ENCODE results near the gene SLC51A.
A peak's percentile ranks its signal among the peaks of the same experiment; 100 is the strongest.
"Not testable (repeated sequence)": the region's sequence is repeated elsewhere in the genome, so short reads cannot be mapped to it uniquely, and the experiment has no call there.

The SLC51A gene

GRCh38 chr3:196240424-196240823 lies 24.1 kb downstream of the SLC51A start:
- no peaks in the 10 kb centered on the region for H3K27me3 Mint-ChIP-seq
- H3K4me1 Mint-ChIP-seq = no peaks in the 10 kb centered on the region
- H3K9me3 Mint-ChIP-seq = no peaks in the 10 kb centered on the region
- no peak overlapping the region for H3K27ac Mint-ChIP-seq
- H3K4me3 Mint-ChIP-seq = no peak overlapping the region
- peaks cover 5% of the 10 kb centered on the region for H3K36me3 Mint-ChIP-seq

GRCh38 chr3:196241704-196242103 lies 25.4 kb downstream of the SLC51A start:
- no peaks in the 10 kb centered on the region for H3K9me3 Mint-ChIP-seq
- H3K4me1 Mint-ChIP-seq = no peaks in the 10 kb centered on the region
- H3K27me3 Mint-ChIP-seq = no peaks in the 10 kb centered on the region
- H3K4me3 Mint-ChIP-seq = no peak overlapping the region
- H3K27ac Mint-ChIP-seq = no peak overlapping the region
- peaks cover 9% of the 10 kb centered on the region for H3K36me3 Mint-ChIP-seq

- H3K4me1 Mint-ChIP-seq, H3K27ac Mint-ChIP-seq, H3K4me3 Mint-ChIP-seq, H3K27me3 Mint-ChIP-seq, H3K9me3 Mint-ChIP-seq: not testable (repeated sequence)
- H3K36me3 Mint-ChIP-seq = peaks cover 12% of the 10 kb centered on the region
These were observed 27.8 kb downstream of the SLC51A start for GRCh38 chr3:196244166-196244565.

DNA sequence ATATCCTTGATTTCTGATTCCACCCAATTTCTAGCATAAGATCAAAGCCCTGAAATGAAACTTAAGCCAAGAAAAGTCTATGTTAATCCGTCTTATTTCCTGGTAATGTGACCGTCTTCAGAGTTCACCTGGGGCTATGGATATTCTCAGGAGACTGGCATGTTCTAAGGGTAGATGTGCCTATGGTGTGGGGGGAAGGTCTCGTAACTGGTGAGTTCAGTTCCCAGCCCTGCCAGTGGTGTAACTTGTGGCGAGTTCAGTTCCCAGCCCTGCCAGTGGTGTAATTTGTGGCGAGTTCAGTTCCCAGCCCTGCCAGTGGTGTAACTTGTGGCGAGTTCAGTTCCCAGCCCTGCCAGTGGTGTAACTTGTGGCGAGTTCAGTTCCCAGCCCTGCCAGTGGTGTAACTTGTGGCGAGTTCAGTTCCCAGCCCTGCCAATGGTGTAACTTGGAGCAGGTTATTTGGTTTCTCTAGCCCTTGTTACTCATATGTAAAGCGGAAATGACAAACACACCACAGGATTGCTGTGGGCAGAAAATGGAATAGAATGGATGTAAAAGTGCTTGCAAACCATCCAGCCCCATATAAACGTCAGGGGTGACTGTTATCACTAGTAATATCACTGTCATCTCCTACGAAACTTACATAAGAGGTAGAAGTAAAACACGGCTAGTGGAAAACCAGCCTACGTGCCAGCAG lies 30.4 kb downstream of the SLC51A start:
- Mint-ChIP-seq H3K4me3 (no peak overlapping the region), H3K27ac (no peak overlapping the region), H3K36me3 (peaks cover 9% of the 10 kb centered on the region), H3K4me1 (no peaks in the 10 kb centered on the region), H3K27me3 (no peaks in the 10 kb centered on the region), H3K9me3 (no peaks in the 10 kb centered on the region)

DNA sequence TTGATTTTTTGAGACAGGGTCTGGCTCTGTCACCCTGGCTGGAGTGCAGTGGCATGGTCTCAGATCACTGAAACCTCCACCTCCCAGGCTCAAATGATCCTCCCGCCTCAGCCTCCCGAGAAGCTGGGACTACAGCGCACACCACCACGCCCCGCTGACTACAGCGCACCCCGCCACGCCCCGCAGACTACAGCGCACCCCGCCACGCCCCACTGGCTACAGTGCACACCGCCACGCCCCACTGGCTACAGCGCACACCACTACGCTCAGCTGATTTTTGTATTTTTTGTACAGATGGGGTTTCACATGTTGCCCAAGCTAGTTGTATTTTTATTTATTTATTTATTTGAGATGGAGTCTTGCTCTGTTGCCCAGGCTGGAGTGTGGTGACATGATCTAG lies 35.6 kb downstream of the SLC51A start:
- H3K36me3 Mint-ChIP-seq = peaks cover 5% of the 10 kb centered on the region

GRCh38 chr3:196254376-196255283 lies 38.3 kb downstream of the SLC51A start:
- Mint-ChIP-seq H3K27ac (no peak overlapping the region), H3K4me1 (no peaks in the 10 kb centered on the region), H3K27me3 (no peaks in the 10 kb centered on the region), H3K4me3 (no peak overlapping the region), H3K9me3 (no peaks in the 10 kb centered on the region), H3K36me3 (peaks cover 2% of the 10 kb centered on the region)

More for the DNA sequence above, 35.6 kb downstream of the SLC51A start:
- Mint-ChIP-seq H3K27ac (no peak overlapping the region), H3K4me1 (no peaks in the 10 kb centered on the region), H3K27me3 (no peaks in the 10 kb centered on the region), H3K9me3 (no peaks in the 10 kb centered on the region), H3K4me3 (no peak overlapping the region)

- no peaks in the 10 kb centered on the region for H3K4me1 Mint-ChIP-seq
- H3K27ac Mint-ChIP-seq = peak overlapping the region; percentile 55
- H3K9me3 Mint-ChIP-seq = no peaks in the 10 kb centered on the region
- H3K36me3 Mint-ChIP-seq = peaks cover 4% of the 10 kb centered on the region
- H3K27me3 Mint-ChIP-seq = no peaks in the 10 kb centered on the region
- H3K4me3 Mint-ChIP-seq = no peak overlapping the region
These were observed 39.4 kb downstream of the SLC51A start for GRCh38 chr3:196255776-196256175.

- peaks cover 16% of the 10 kb centered on the region for H3K36me3 Mint-ChIP-seq
- no peaks in the 10 kb centered on the region for H3K9me3 Mint-ChIP-seq
- no peak overlapping the region for H3K4me3 Mint-ChIP-seq
- peaks cover 6% of the 10 kb centered on the region for H3K4me1 Mint-ChIP-seq
- H3K27ac Mint-ChIP-seq = no peak overlapping the region
- no peaks in the 10 kb centered on the region for H3K27me3 Mint-ChIP-seq
These were observed 44.5 kb downstream of the SLC51A start for GRCh38 chr3:196260784-196261183.

DNA sequence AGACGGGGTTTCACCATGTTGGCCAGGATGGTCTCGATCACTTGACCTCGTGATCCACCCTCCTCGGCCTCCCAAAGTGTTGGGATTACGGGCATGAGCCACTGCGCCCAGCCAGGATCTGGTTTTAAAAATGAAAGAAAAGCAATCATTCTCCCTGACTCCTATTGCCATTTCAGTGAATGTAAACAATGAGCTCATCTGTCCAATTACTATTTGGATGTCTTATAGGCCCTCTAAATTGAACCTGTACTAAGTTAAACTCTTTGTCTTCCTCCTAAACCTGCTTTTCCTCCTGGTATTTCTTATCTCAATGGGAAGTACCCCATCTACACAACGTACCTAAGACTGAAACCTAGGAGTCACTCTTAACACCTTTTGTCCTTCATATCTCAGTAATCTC lies 47.5 kb downstream of the SLC51A start:
- Mint-ChIP-seq H3K4me3 (no peak overlapping the region), H3K4me1 (peaks cover 6% of the 10 kb centered on the region), H3K27me3 (no peaks in the 10 kb centered on the region), H3K27ac (no peak overlapping the region), H3K9me3 (no peaks in the 10 kb centered on the region), H3K36me3 (peaks cover 17% of the 10 kb centered on the region)

GRCh38 chr3:196268284-196269163 lies 52.2 kb downstream of the SLC51A start:
- H3K36me3 Mint-ChIP-seq = peaks cover 20% of the 10 kb centered on the region

DNA sequence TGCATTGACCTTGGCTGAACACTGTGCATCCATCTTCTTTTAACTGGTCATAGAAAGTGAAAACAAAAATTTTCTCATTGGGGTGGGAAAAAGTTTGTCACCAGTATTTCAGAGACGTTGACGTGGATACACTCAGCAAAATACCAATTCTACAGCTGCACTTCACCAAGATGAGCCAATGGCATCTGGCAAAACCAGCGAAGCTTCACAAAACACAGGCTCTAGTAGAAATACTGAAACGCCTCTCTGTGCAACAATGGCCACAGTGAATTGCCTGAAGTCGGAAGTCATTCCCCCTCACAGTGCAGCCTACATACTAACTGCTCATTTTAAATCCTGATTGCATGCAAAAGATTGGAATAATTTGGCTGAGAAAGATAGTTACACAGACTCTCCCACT lies 54.2 kb downstream of the SLC51A start:
- Mint-ChIP-seq H3K4me1 (peaks cover 41% of the 10 kb centered on the region), H3K9me3 (peaks cover 5% of the 10 kb centered on the region), H3K27me3 (no peaks in the 10 kb centered on the region), H3K36me3 (peaks cover 16% of the 10 kb centered on the region), H3K4me3 (no peak overlapping the region), H3K27ac (peak overlapping the region; percentile 68)

More at GRCh38 chr3:196268284-196269163, 52.2 kb downstream of the SLC51A start:
- Mint-ChIP-seq H3K4me1 (peaks cover 34% of the 10 kb centered on the region), H3K27ac (no peak overlapping the region), H3K4me3 (no peak overlapping the region), H3K9me3 (no peaks in the 10 kb centered on the region), H3K27me3 (no peaks in the 10 kb centered on the region)

- Mint-ChIP-seq H3K27me3 (no peaks in the 10 kb centered on the region), H3K36me3 (peaks cover 21% of the 10 kb centered on the region), H3K27ac (peak overlapping the region; percentile 93), H3K4me3 (no peak overlapping the region), H3K9me3 (peaks cover 5% of the 10 kb centered on the region), H3K4me1 (peaks cover 47% of the 10 kb centered on the region)
These were observed 56.5 kb downstream of the SLC51A start for GRCh38 chr3:196272826-196273225.

DNA sequence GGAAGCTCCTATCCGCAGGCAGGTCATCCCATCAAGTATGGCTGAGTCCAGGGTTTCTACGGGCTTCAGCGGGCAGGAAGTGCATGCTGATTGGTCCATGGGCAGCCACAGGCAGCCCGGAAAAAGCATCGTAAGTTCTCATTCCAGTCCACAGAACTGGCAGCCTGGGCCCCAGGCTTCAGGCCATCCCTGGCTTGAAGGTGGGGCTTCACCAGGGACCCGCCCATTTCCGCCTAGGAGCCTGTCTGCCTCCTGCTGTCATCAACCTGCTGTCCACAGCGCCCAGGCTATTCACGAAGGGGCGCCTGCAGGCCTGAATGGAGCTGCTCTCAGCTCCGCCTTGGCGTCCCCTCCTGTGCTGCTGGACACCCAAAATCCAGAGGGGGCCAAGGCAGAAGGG lies 57.3 kb downstream of the SLC51A start:
- peaks cover 54% of the 10 kb centered on the region for H3K4me1 Mint-ChIP-seq
- peak overlapping the region; percentile 93 for H3K27ac Mint-ChIP-seq
- H3K4me3 Mint-ChIP-seq = no peak overlapping the region
- H3K27me3 Mint-ChIP-seq = no peaks in the 10 kb centered on the region
- H3K9me3 Mint-ChIP-seq = peaks cover 5% of the 10 kb centered on the region
- H3K36me3 Mint-ChIP-seq = peaks cover 19% of the 10 kb centered on the region

GRCh38 chr3:196274585-196274984 lies 58.3 kb downstream of the SLC51A start:
- H3K36me3 Mint-ChIP-seq = peaks cover 14% of the 10 kb centered on the region
- peak overlapping the region; percentile 85 for H3K4me3 Mint-ChIP-seq
- H3K27ac Mint-ChIP-seq = peak overlapping the region; percentile 100
- no peaks in the 10 kb centered on the region for H3K27me3 Mint-ChIP-seq
- H3K9me3 Mint-ChIP-seq = peaks cover 5% of the 10 kb centered on the region
- H3K4me1 Mint-ChIP-seq = peaks cover 54% of the 10 kb centered on the region

DNA sequence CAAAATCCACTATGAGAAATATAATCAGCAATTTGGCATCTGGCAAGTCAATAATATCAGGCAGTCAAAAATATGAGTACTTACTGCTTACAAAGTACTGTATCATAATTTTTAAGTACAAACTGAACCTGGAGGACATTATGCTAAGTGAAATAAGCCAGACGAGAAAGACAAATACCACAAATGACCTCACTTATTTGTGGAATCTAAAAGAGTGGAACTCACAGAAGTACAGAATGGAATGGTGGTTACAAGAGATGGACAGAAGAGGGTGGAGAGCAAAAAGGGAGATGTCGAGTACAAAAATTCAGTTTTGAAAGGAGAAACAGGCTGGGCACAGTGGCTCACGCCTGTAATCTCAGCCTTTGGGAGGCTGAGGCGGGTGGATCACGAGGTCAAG lies 58.8 kb downstream of the SLC51A start:
- peak overlapping the region; percentile 100 for H3K27ac Mint-ChIP-seq
- no peaks in the 10 kb centered on the region for H3K27me3 Mint-ChIP-seq
- peaks cover 12% of the 10 kb centered on the region for H3K36me3 Mint-ChIP-seq
- H3K4me3 Mint-ChIP-seq = peak overlapping the region; percentile 85
- H3K9me3 Mint-ChIP-seq = peaks cover 5% of the 10 kb centered on the region
- H3K4me1 Mint-ChIP-seq = peaks cover 54% of the 10 kb centered on the region

All from activated naive CD4-positive, alpha-beta T cell treated with anti-CD3 and anti-CD28 coated beads, Interleukin-2, amount 50 U/mL, for 24 hours (primary cell).